Peyer's patch (tissue), 4 donors: ENCODE measurements around the gene SLC2A9. TPM values are rescaled to one million over a fixed set of nuclear protein-coding genes. Genes with fewer than 3 reads are reported as not detected.
A peak's percentile ranks its signal among the peaks of the same experiment; 100 is the strongest.

ENCODE experiments used
- DNase-seq, 3 donors: peaks; one replicate each; pipeline ENCODE4 v3.0.0-alpha.2; 2017 to 2019
- H3K27ac ChIP-seq, 4 donors: fragments of 200-600 bp; sonication (generic); one replicate each; pipeline ENCODE4 v1.5.1; 2016 to 2019
- H3K27me3 ChIP-seq, 2 donors: fragments of 200-600 bp; sonication (generic); one replicate each; pipeline ENCODE4 v1.5.1; 2019
- H3K36me3 ChIP-seq, 3 donors: fragments of 200-600 bp; sonication (generic); one replicate each; pipeline ENCODE4 v1.5.1; 2016 to 2019
- H3K4me1 ChIP-seq, 4 donors: fragments of 200-600 bp; sonication (generic); one replicate each; pipeline ENCODE4 v1.5.1; 2016 to 2019
- H3K4me3 ChIP-seq, 4 donors: fragments of 200-600 bp; sonication (generic); 1 replicate in 3 of 4; 2 replicates in 1 of 4; pipeline ENCODE4 v1.5.1; 2016 to 2019; ENCODE audit warnings: mild to moderate bottlenecking in 1 of 4
- H3K9me3 ChIP-seq, 4 donors: fragments of 200-600 bp; sonication (generic); one replicate each; pipeline ENCODE4 v1.5.1; 2016 to 2019; ENCODE audit warnings: mild to moderate bottlenecking in 1 of 4
- POLR2A ChIP-seq, 2 donors: fragments of 450-650 bp; IDR thresholded peaks; one replicate each; pipeline ENCODE4 v1.5.1; 2017; ENCODE audit warnings: antibody characterized with exemption in 2 of 2, mild to moderate bottlenecking in 2 of 2, moderate library complexity in 2 of 2
- total RNA-seq, 4 donors: library from RNA; depleted of rRNA; stranded (reverse); fragments of >200 nt; gene quantifications; one replicate each; pipeline ENCODE4 v1.1.0, GENCODE V29; 2016
- TF ChIP-seq, protein P1 (sequence below), 6 experiments: fragments of 450-650 bp in 4 of 6; fragments of 200-600 bp in 2 of 6; sonication (generic) in 1 of 6; IDR thresholded peaks; one replicate each; pipeline ENCODE4 v1.5.1; 2017 to 2019; ENCODE audit warnings: antibody characterized with exemption in 6 of 6, mild to moderate bottlenecking in 3 of 6, moderate library complexity in 1 of 6

The SLC2A9 gene
- total RNA-seq, 4 donors from 2014 or later, result 8.3 to 24.1 (median 22.0) TPM

DNA sequence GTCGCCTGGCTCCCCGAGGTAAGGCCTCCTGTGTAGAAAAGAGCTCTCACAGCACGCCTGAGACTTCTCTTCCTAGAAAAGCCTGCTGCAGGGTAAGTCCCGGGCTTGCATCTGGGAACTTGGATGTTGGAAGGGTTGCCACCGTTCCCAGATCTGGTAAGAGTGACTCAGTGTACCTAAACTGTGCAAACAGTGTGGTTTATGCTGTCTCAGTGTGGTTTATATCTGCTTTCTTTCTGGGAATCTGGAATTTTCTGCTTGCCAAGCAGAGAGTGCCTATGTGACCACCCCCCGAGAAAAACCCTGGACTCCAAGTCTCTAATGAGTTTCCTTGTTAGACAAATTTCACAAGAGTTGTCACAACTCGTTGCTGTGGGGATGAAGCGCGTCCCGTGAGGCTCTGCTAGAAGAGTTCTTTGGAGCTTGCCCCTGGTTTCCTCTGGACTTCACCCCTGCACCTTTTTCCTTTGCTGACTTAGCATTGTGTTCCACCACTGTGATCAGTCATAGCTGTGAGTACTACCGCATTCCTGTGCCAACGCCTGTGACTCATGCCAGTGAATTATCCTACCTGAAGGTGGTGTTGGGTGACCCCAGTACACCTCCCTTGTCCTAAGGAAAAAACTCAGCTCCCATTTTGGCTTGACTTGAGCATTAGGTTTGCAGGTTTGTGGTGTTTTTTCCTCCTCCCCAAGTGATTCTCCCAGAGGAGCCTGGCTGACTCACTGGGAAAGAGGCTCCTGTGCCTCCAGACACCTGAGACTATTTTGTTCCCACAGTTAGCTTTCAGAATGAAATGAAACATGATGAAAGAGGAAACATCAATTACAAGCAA is 14.5 kb downstream of the SLC2A9 start:
- Histone ChIP-seq H3K4me3 (peak overlapping the region in 2 of 4 donors; percentile 26 to 27), H3K27me3 (no peaks in the 10 kb centered on the region), H3K4me1 (peaks cover 0 to 32% (median 16%) of the 10 kb centered on the region in 4 donors), H3K36me3 (no peaks in the 10 kb centered on the region), H3K9me3 (no peaks in the 10 kb centered on the region), H3K27ac (peak overlapping the region; percentile 20 to 96 (median 86))
- peak in 2 of 3 donors; percentile 82 to 91 for DNase-seq
- peak in 1 of 2 donors; percentile 1 for TF ChIP-seq POLR2A (IDR thresholded peaks at IDR 0.05)
- TF ChIP-seq, protein P1, sequence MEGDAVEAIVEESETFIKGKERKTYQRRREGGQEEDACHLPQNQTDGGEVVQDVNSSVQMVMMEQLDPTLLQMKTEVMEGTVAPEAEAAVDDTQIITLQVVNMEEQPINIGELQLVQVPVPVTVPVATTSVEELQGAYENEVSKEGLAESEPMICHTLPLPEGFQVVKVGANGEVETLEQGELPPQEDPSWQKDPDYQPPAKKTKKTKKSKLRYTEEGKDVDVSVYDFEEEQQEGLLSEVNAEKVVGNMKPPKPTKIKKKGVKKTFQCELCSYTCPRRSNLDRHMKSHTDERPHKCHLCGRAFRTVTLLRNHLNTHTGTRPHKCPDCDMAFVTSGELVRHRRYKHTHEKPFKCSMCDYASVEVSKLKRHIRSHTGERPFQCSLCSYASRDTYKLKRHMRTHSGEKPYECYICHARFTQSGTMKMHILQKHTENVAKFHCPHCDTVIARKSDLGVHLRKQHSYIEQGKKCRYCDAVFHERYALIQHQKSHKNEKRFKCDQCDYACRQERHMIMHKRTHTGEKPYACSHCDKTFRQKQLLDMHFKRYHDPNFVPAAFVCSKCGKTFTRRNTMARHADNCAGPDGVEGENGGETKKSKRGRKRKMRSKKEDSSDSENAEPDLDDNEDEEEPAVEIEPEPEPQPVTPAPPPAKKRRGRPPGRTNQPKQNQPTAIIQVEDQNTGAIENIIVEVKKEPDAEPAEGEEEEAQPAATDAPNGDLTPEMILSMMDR (IDR thresholded peaks at IDR 0.05), result peak in 2 of 6 experiments; percentile 10 to 19

DNA sequence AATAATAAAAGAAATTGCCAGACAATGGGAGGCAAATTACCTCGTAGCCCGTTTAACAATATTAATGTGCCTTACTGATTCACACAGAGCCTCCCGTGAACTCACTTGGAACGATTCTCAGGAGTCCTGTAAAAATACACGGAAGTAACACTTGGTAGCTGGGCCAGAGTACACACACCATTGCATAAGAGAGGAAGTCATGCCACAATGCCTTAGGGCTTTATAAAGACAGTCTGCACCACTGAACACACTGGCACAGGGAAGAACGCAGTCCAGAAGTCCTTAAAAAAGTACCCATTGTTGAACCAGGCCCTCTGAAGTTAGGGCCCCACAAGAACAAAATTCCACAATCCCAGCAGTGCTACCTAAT is 15.1 kb downstream of the SLC2A9 start:
- TF ChIP-seq, protein P1 (IDR thresholded peaks at IDR 0.05), result no peak
- peak; percentile 26 to 43 for TF ChIP-seq POLR2A (IDR thresholded peaks at IDR 0.05)
- Histone ChIP-seq H3K9me3 (no peaks in the 10 kb centered on the region), H3K4me3 (peak overlapping the region in 2 of 4 donors; percentile 26 to 27), H3K36me3 (no peaks in the 10 kb centered on the region), H3K27ac (peak overlapping the region; percentile 11 to 96 (median 86)), H3K4me1 (peaks cover 0 to 32% (median 16%) of the 10 kb centered on the region in 4 donors), H3K27me3 (no peaks in the 10 kb centered on the region)
- DNase-seq, result peak in 1 of 3 donors; percentile 87

DNA sequence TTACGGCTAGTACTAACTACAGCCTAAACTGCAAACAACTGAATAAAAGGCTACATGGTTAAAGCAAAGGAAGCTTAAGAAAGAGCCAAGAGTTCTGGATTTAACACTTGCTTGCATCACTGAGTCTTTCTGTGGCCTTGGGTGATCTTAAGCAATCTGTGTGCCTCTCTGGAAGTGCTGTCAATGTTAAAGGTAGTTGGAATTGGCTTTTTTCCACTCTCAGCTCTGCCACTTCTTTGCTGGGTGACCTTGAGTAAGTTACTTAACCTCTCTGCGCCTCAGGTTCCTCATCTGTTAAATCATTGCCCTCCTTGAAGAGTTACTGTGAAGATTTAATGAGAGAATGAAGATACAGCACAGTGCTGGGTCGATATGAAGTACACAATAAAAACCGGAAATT is 15.7 kb downstream of the SLC2A9 start:
- TF ChIP-seq, protein P1 (IDR thresholded peaks at IDR 0.05), result no peak
- no peak for TF ChIP-seq POLR2A (IDR thresholded peaks at IDR 0.05)
- no peak overlapping the region for H3K4me3 ChIP-seq
- H3K4me1 ChIP-seq, result peaks cover 0 to 32% (median 16%) of the 10 kb centered on the region in 4 donors
- H3K27me3 ChIP-seq, result no peaks in the 10 kb centered on the region
- H3K9me3 ChIP-seq, result no peaks in the 10 kb centered on the region
- no peak for DNase-seq
- H3K36me3 ChIP-seq, result no peaks in the 10 kb centered on the region
- H3K27ac ChIP-seq, result peak overlapping the region in 3 of 4 donors; percentile 77 to 96 (median 95)

DNA sequence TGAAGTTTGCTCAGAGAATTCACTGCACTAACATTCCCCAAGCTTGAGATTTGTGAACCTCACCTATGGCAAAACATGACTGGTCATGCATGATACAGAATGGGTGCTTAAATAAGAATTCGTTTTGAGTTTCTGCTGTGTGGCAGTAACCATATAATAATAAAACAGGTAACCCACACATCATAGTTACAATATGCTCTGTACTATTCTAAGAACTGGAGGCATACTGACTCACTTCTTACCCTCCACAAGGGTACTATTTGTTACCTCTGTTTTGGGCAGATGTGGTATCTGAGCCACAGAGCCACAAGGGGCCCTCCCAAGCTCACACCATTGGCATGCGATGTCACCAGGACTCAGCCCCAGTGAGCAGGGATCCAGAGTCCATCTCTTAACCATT is 17.6 kb downstream of the SLC2A9 start:
- Histone ChIP-seq H3K36me3 (no peaks in the 10 kb centered on the region), H3K27me3 (no peaks in the 10 kb centered on the region), H3K4me3 (no peak overlapping the region), H3K27ac (no peak overlapping the region), H3K9me3 (no peaks in the 10 kb centered on the region), H3K4me1 (peaks cover 0 to 32% (median 16%) of the 10 kb centered on the region in 4 donors)
- DNase-seq, result no peak
- TF ChIP-seq POLR2A (IDR thresholded peaks at IDR 0.05), result no peak
- TF ChIP-seq, protein P1 (IDR thresholded peaks at IDR 0.05), result no peak

DNA sequence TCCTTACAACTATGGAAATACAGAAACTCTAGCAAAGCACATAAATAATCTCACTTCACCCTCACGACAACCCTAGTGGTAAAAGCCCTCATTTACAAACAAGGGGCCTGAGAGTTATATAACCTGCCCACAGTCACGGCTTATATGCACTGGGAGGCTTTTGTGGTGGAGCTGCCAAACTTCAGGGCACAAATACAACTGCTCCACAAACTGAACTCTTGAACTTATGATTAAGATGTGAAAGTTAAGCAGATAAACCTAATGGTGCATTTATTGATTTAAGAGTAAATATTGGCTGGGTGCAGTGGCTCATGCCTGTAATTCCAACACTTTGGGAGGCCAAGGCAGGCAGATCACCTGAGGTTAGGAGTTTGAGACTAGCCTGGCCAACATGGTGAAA is 19.0 kb downstream of the SLC2A9 start:
- H3K36me3 ChIP-seq, result no peaks in the 10 kb centered on the region
- TF ChIP-seq, protein P1 (IDR thresholded peaks at IDR 0.05), result no peak
- H3K4me1 ChIP-seq, result peaks cover 0 to 20% (median 12%) of the 10 kb centered on the region in 4 donors
- no peaks in the 10 kb centered on the region for H3K27me3 ChIP-seq
- DNase-seq, result no peak
- no peaks in the 10 kb centered on the region for H3K9me3 ChIP-seq
- H3K27ac ChIP-seq, result no peak overlapping the region
- no peak overlapping the region for H3K4me3 ChIP-seq
